GM21786 (cell line): ENCODE results near the gene EDA2R.

ENCODE experiments used
- ATAC-seq: cut with Tn5 transposase; IDR thresholded peaks from one replicate; pipeline ENCODE4 v1.9.1; 2021; ENCODE audit not compliant: unreplicated experiment

Gene EDA2R

DNA sequence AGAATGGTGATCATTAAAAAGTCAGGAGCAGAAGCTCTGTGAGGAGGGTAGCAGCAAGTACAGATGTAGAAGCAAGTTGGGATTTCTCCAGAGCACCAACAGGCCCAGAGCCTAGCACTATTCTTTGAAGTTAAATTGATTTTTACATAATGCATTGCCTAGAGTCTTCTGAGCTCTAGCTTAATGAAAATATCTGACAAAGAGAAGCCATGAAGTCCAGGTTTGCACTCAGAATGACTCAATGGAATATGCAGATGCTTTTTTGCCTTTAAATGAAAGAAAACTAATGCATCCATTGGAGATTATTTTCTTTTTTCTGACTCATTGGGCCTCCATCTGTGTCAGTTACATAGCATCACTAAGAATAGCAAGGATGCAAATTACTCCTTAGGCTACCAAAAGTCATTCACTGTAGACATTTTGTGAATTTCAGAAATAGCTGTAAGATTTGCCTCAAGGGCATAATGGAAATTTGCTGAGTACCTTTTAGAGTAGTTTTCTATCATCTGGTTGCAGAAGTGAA lies 91.0 kb downstream of the EDA2R start:
- ATAC-seq, result no peak
